Inflammatory macrophage treated with lipopolysaccharide for 4 hours (primary cell): ENCODE results near the gene KHNYN.
"Not testable (repeated sequence)": the region's sequence is repeated elsewhere in the genome, so short reads cannot be mapped to it uniquely, and the experiment has no call there.

Source experiments
- DNase-seq: peaks from one replicate; pipeline ENCODE4 v3.0.0-alpha.2; 2020

The KHNYN gene

GRCh38 chr14:24429395-24430142 is at the start of gene KHNYN, which contains the start of gene CBLN3:
Gene KHNYN, plus strand, starts transcription at chr14:24429954. Its CDS starts 777 bp downstream, at chr14:24430731.
Gene CBLN3, minus strand, starts transcription at chr14:24429668. Its CDS starts 614 bp downstream, at chr14:24429054.
- peak; percentile 92 for DNase-seq

- DNase-seq, result no peak
These were observed 48.2 kb upstream of the KHNYN start for GRCh38 chr14:24381363-24382063.

GRCh38 chr14:24382064-24382371 is 47.7 kb upstream of the KHNYN start:
- DNase-seq, result no peak

- DNase-seq, result no peak
These were observed 45.6 kb upstream of the KHNYN start for GRCh38 chr14:24384169-24384568.

GRCh38 chr14:24385524-24385923 is 44.2 kb upstream of the KHNYN start:
- DNase-seq, result no peak

GRCh38 chr14:24387009-24387345 is 42.8 kb upstream of the KHNYN start:
- no peak for DNase-seq

GRCh38 chr14:24387579-24387978 is 42.2 kb upstream of the KHNYN start:
- DNase-seq, result not testable (repeated sequence)

GRCh38 chr14:24388474-24389179 is 41.1 kb upstream of the KHNYN start:
- no peak for DNase-seq

- no peak for DNase-seq
These were observed 40.4 kb upstream of the KHNYN start for GRCh38 chr14:24389226-24389848.

GRCh38 chr14:24390701-24391468 is 38.9 kb upstream of the KHNYN start:
- DNase-seq, result peak; percentile 10

GRCh38 chr14:24392325-24393091 is 37.2 kb upstream of the KHNYN start:
- DNase-seq, result no peak

- no peak for DNase-seq
These were observed 35.5 kb upstream of the KHNYN start for GRCh38 chr14:24394275-24394674.

GRCh38 chr14:24395609-24396582 is 33.9 kb upstream of the KHNYN start:
- DNase-seq, result peak; percentile 32

- DNase-seq, result no peak
These were observed 32.0 kb upstream of the KHNYN start for GRCh38 chr14:24397639-24398292.

- no peak for DNase-seq
These were observed 31.5 kb upstream of the KHNYN start for GRCh38 chr14:24398293-24398652.

GRCh38 chr14:24398653-24399446 is 30.9 kb upstream of the KHNYN start, which contains the start of gene NYNRIN:
Gene NYNRIN, plus strand, starts transcription at chr14:24399003. Its CDS starts 244 bp downstream, at chr14:24399247.
- no peak for DNase-seq

GRCh38 chr14:24399447-24399822 is 30.3 kb upstream of the KHNYN start:
- DNase-seq, result no peak

- no peak for DNase-seq
These were observed 29.6 kb upstream of the KHNYN start for GRCh38 chr14:24399999-24400718.
